H1 (cell line): ENCODE data around the gene VMO1. TPM values are rescaled to one million over a fixed set of nuclear protein-coding genes. Genes with fewer than 3 reads are reported as not detected.

Experiments
- CTCF ChIA-PET: fragments of 300-600 bp; sonication (Branson Sonifier 250); formaldehyde crosslinking; loops from one replicate; lab custom pipeline; 2021; ENCODE audit not compliant: partially characterized antibody; lab: Charles Lee
- POLR2A ChIA-PET: fragments of 300-600 bp; sonication (Branson Sonifier 250); formaldehyde crosslinking; loops from one replicate; lab custom pipeline; 2021; ENCODE audit warnings: inconsistent platforms; ENCODE audit not compliant: partially characterized antibody; lab: Charles Lee
- DNase-seq, 2 experiments: peaks; one replicate each; pipeline versions ENCODE4 v3.0.0 to v3.0.0-alpha.2; 2010 to 2022; ENCODE audit warnings: low spot score in 2 of 2, low read depth in 1 of 2, mixed read lengths in 1 of 2
- FAIRE-seq: peaks from 2 replicates; lab custom pipeline; 2011; peaks lifted over from hg19 to GRCh38; lab: Jason Lieb, UNC
- H2AFZ ChIP-seq: 2 replicates; pipeline ENCODE4 v1.8.1; 2012; ENCODE audit warnings: low read length, inconsistent platforms
- H2AK5ac ChIP-seq: 2 replicates; pipeline ENCODE4 v1.6.1; 2013; ENCODE audit warnings: low read depth, low read length
- H2BK120ac ChIP-seq: replicated peaks from 2 replicates; pipeline ENCODE3; 2013; ENCODE audit warnings: low read depth, low read length, inconsistent platforms
- H2BK12ac ChIP-seq: 2 replicates; pipeline ENCODE4 v1.6.1; 2013; ENCODE audit warnings: low read depth, low read length
- H2BK15ac ChIP-seq: 2 replicates; pipeline ENCODE4 v1.6.1; 2013; ENCODE audit warnings: low read length
- H2BK20ac ChIP-seq: 2 replicates; pipeline ENCODE4 v1.6.1; 2013; ENCODE audit warnings: low read length
- H2BK5ac ChIP-seq: 2 replicates; pipeline ENCODE4 v1.6.1; 2013; ENCODE audit warnings: low read depth, low read length
- H3K14ac ChIP-seq: 2 replicates; pipeline ENCODE4 v1.6.1; 2013; ENCODE audit warnings: inconsistent platforms; ENCODE audit not compliant: insufficient read length
- H3K18ac ChIP-seq: 2 replicates; pipeline ENCODE4 v1.6.1; 2013; ENCODE audit warnings: low read length; ENCODE audit errors: extremely low read depth
- H3K23ac ChIP-seq: 2 replicates; pipeline ENCODE4 v1.6.1; 2013; ENCODE audit warnings: inconsistent platforms; ENCODE audit not compliant: insufficient read length
- H3K23me2 ChIP-seq: 2 replicates; pipeline ENCODE4 v1.6.1; 2013; ENCODE audit warnings: low read depth, low read length
- H3K27ac ChIP-seq: 2 replicates; pipeline ENCODE4 v1.6.1; 2011; ENCODE audit warnings: low read depth, low read length, inconsistent platforms
- H3K27me3 ChIP-seq, 4 experiments: replicated peaks in 1 of 4; 1 replicate in 1 of 4; 2 replicates in 3 of 4; pipeline versions ENCODE4 v1.6.1 to v1.8.1; 2011 to 2013; ENCODE audit warnings: low read length in 3 of 4, mild to moderate bottlenecking in 3 of 4, inconsistent platforms in 2 of 4, mixed read lengths in 2 of 4, moderate library complexity in 1 of 4; ENCODE audit not compliant: control insufficient read depth in 3 of 4, insufficient read depth in 3 of 4; ENCODE audit errors: extremely low read depth in 1 of 4
- H3K36me3 ChIP-seq, 4 experiments: 2 replicates each; pipeline versions ENCODE4 v1.6.1 to v1.8.1; 2011 to 2013; ENCODE audit warnings: mild to moderate bottlenecking in 4 of 4, low read length in 3 of 4, moderate library complexity in 2 of 4, control low read depth in 1 of 4, inconsistent platforms in 1 of 4; ENCODE audit not compliant: insufficient read depth in 4 of 4, control insufficient read depth in 2 of 4
- H3K4ac ChIP-seq: replicated peaks from 2 replicates; pipeline ENCODE3; 2013; ENCODE audit warnings: low read length, low read depth, mixed read lengths, inconsistent platforms; ENCODE audit not compliant: insufficient read length
- H3K4me1 ChIP-seq, 4 experiments: replicated peaks in 1 of 4; 1 replicate in 1 of 4; 2 replicates in 3 of 4; pipeline versions ENCODE4 v1.6.1 to v1.8.1; 2011 to 2013; ENCODE audit warnings: low read length in 3 of 4, inconsistent platforms in 2 of 4, mixed read lengths in 1 of 4; ENCODE audit not compliant: insufficient read depth in 4 of 4, control insufficient read depth in 3 of 4
- H3K4me2 ChIP-seq, 2 experiments: 2 replicates each; pipeline versions ENCODE4 v1.6.1 to v1.8.1; 2011 to 2013; ENCODE audit warnings: low read depth in 2 of 2, low read length in 2 of 2, control low read depth in 1 of 2, inconsistent platforms in 1 of 2, mild to moderate bottlenecking in 1 of 2; ENCODE audit not compliant: insufficient read depth in 1 of 2
- H3K4me3 ChIP-seq, 4 experiments: fragments of 200-600, 300-600 bp in 1 of 4; sonication (generic), shearing (Covaris generic), sonication (Bioruptor Twin) in 1 of 4; 2 replicates each; pipeline versions ENCODE4 v1.5.1 to v1.8.1; 2011 to 2016; ENCODE audit warnings: low read length in 4 of 4, low read depth in 3 of 4, control low read depth in 2 of 4, inconsistent platforms in 2 of 4, mild to moderate bottlenecking in 2 of 4, mixed read lengths in 1 of 4, moderate library complexity in 1 of 4; ENCODE audit not compliant: insufficient read depth in 2 of 4; ENCODE audit errors: extremely low read depth in 1 of 4
- H3K56ac ChIP-seq: replicated peaks from 2 replicates; pipeline ENCODE3; 2013; ENCODE audit warnings: low read depth, mild to moderate bottlenecking, mixed read lengths, low read length, inconsistent platforms; ENCODE audit not compliant: insufficient read length
- H3K79me1 ChIP-seq: 2 replicates; pipeline ENCODE4 v1.6.1; 2013; ENCODE audit warnings: low read depth, low read length, control low read depth
- H3K79me2 ChIP-seq, 2 experiments: 2 replicates each; pipeline versions ENCODE4 v1.6.1 to v1.8.1; 2012 to 2013; ENCODE audit warnings: low read length in 2 of 2, mild to moderate bottlenecking in 2 of 2, inconsistent platforms in 1 of 2; ENCODE audit not compliant: insufficient read depth in 2 of 2, control insufficient read depth in 1 of 2
- H3K9ac ChIP-seq, 4 experiments: replicated peaks in 1 of 4; 1 replicate in 1 of 4; 2 replicates in 3 of 4; pipeline versions ENCODE4 v1.6.1 to v1.8.1; 2011 to 2013; ENCODE audit warnings: low read depth in 3 of 4, low read length in 3 of 4, control low read depth in 2 of 4, mild to moderate bottlenecking in 2 of 4, moderate library complexity in 2 of 4, inconsistent platforms in 1 of 4; ENCODE audit errors: extremely low read depth in 1 of 4
- H3K9me3 ChIP-seq, 2 experiments: 2 replicates each; pipeline versions ENCODE4 v1.6.1 to v1.8.1; 2012 to 2013; ENCODE audit warnings: mild to moderate bottlenecking in 2 of 2, moderate library complexity in 2 of 2, control low read depth in 1 of 2, inconsistent platforms in 1 of 2, low read depth in 1 of 2, low read length in 1 of 2, mixed read lengths in 1 of 2; ENCODE audit not compliant: insufficient read depth in 2 of 2
- H4K20me1 ChIP-seq, 2 experiments: replicated peaks in 1 of 2; 2 replicates each; pipeline versions ENCODE3 to v1.8.1; 2011 to 2013; ENCODE audit warnings: inconsistent platforms in 2 of 2, low read length in 2 of 2, mild to moderate bottlenecking in 1 of 2; ENCODE audit not compliant: insufficient read depth in 2 of 2, control insufficient read depth in 1 of 2
- H4K5ac ChIP-seq: 2 replicates; pipeline ENCODE4 v1.6.1; 2013; ENCODE audit warnings: low read length, low read depth, mixed read lengths, inconsistent platforms; ENCODE audit not compliant: insufficient read length
- H4K8ac ChIP-seq: 2 replicates; pipeline ENCODE4 v1.8.0; 2013; ENCODE audit warnings: mild to moderate bottlenecking, moderate library complexity, low read length, inconsistent platforms; ENCODE audit not compliant: insufficient read depth; ENCODE audit errors: extremely low read depth
- H4K91ac ChIP-seq: replicated peaks from 2 replicates; pipeline ENCODE3; 2013; ENCODE audit warnings: low read length, mixed read lengths, inconsistent platforms; ENCODE audit not compliant: insufficient read length
- CEBPB ChIP-seq: IDR thresholded peaks from 2 replicates; pipeline ENCODE4 v1.6.1; 2012; ENCODE audit warnings: low read depth, low read length
- CREB1 ChIP-seq: IDR thresholded peaks from 2 replicates; pipeline ENCODE4 v1.6.1; 2012; ENCODE audit warnings: inconsistent platforms
- KDM1A ChIP-seq: fragments of 200-600, 300-600 bp; sonication (generic); IDR thresholded peaks from 2 replicates; pipeline ENCODE4 v1.7.1; 2016; ENCODE audit warnings: mild to moderate bottlenecking, low read length, borderline replicate concordance
- MAFK ChIP-seq: IDR thresholded peaks from 2 replicates; pipeline ENCODE4 v1.6.1; 2012; ENCODE audit warnings: low read depth, mild to moderate bottlenecking, improper control_type of control experiment, low read length
- POLR2A ChIP-seq, 2 experiments: IDR thresholded peaks; 1 replicate in 1 of 2; 2 replicates in 1 of 2; pipeline ENCODE4 v1.6.1; 2011; ENCODE audit warnings: low read depth in 2 of 2, low read length in 2 of 2, mild to moderate bottlenecking in 2 of 2; ENCODE audit errors: control extremely low read depth in 1 of 2
- RAD21 ChIP-seq, 2 experiments: IDR thresholded peaks in 1 of 2; conservative IDR thresholded peaks in 1 of 2; 2 replicates each; pipeline ENCODE4 v1.6.1; 2011; ENCODE audit warnings: low read depth in 2 of 2, low read length in 2 of 2, improper control_type of control experiment in 1 of 2, inconsistent platforms in 1 of 2, mild to moderate bottlenecking in 1 of 2, moderate library complexity in 1 of 2
- RNF2 ChIP-seq: fragments of 200-900, 300-1000 bp; sonication (generic); IDR thresholded peaks from 2 replicates; pipeline ENCODE4 v1.7.1; 2016; ENCODE audit warnings: borderline replicate concordance, low read depth, mild to moderate bottlenecking, antibody characterized with exemption, low read length; ENCODE audit not compliant: poor library complexity, severe bottlenecking; ENCODE audit errors: missing control alignments
- SIN3A ChIP-seq, 2 experiments: IDR thresholded peaks in 1 of 2; conservative IDR thresholded peaks in 1 of 2; 2 replicates each; pipeline ENCODE4 v1.6.1; 2011 to 2012; ENCODE audit warnings: low read length in 2 of 2, improper control_type of control experiment in 1 of 2, low read depth in 1 of 2, mild to moderate bottlenecking in 1 of 2
- SP1 ChIP-seq: IDR thresholded peaks from 2 replicates; pipeline ENCODE4 v1.6.1; 2011; ENCODE audit warnings: low read depth, low read length
- WGBS, 2 experiments: shearing (Covaris generic) in 1 of 2; methylation state at CpG; one replicate each; pipeline versions ENCODE4 v1.1.6 to v1.1.7; 2013 to 2015; ENCODE audit warnings: low lambda C conversion rate in 2 of 2, mixed read lengths in 2 of 2, inconsistent platforms in 1 of 2, low coverage in 1 of 2, missing lambda C conversion rate in 1 of 2; ENCODE audit not compliant: insufficient replicate concordance in 2 of 2, insufficient coverage in 1 of 2, insufficient read length in 1 of 2; ENCODE audit errors: extremely low coverage in 1 of 2, missing lambda C conversion rate in 1 of 2; 5-methylcytosine and 5-hydroxymethylcytosine counted together
- polyA plus RNA-seq, 7 experiments: library from polyadenylated mRNA; depleted of rRNA in 3 of 7; stranded (reverse) in 5 of 7; unstranded in 2 of 7; fragments of >200 nt in 5 of 7; fragments of 200-250 nt in 2 of 7; gene quantifications; 1 replicate in 5 of 7; 2 replicates in 1 of 7; 4 replicates in 1 of 7; pipeline versions ENCODE4 v1.2.1 to v1.2.3, GENCODE V29; 2011 to 2013; ENCODE audit warnings: missing spikeins in 2 of 7, mixed read lengths in 2 of 7
- total RNA-seq: library from RNA; stranded (reverse); fragmentation: NEBNext Ultra II Directional; extraction: Animal tissue kit (Norgen Biotek cat#: 25700); gene quantifications from 2 replicates; pipeline ENCODE4 v1.2.1, GENCODE V29; 2021
- TF ChIP-seq, protein P1 (sequence below): IDR thresholded peaks from 2 replicates; pipeline ENCODE4 v1.6.1; 2012; ENCODE audit warnings: inconsistent platforms

VMO1 gene
- total and polyA plus RNA-seq, 2 of the 8 experiments (the other 6 are each of a cell fraction or from before 2014, with no cell fraction given): 0.30 TPM; not detected in 1

DNA sequence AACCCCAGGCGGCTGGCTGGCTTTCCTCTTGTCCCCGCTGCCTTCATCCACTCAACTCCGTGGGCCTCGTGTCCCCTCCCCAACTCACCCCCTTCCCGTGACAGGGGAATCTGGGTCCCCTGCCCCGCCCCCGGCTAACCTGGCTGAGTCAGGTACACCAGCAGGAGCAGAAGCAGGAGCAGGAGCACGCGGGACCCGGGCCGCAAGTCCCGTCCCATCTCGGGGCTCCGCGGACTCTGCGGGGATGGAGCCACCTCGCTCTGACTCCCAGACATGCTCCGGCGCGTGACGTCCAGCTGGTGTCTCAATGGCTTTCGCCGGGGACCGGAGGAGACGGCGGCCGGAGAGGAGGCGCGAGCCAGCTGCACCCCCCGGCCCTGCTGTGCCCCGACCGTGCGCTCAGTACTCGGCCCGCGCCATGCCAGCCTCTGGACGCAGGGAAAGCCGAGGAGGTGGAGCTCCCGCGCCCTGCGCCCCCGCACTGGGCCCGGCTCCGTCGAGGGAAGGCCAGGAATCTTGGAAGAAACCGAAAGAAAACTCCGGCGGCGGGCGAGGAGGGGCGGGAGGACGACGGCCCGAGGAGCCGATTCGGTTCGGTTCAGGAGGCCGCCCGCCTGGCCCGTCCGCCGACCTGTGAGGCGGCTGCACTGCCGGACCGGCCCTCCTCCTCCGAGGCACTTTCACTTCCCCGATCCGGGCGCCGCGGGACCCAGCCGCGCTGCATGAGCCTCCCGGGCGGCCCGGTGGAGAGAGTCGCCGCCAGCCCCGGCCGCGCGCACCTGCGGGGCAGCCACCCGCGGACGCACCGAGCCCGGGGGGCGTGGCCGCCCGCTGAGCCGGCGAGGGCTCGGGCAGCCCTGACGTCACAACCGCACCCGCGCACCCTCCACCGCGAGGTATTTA, 46.8 kb downstream of the VMO1 start, which contains the start of the genes CXCL16 and ZMYND15:
TSS of gene CXCL16 (minus strand) at position 807 of the 903 bp plus-strand sequence. CDS start at position 218, 589 bp downstream.
TSS of gene ZMYND15 (plus strand) at position 712 of the 903 bp plus-strand sequence. CDS start 716 bp downstream, outside the sequence.
- DNase-seq (peak in 1 of 2 experiments; percentile 78), FAIRE-seq (no peak)
- Histone ChIP-seq H2BK5ac (no peak within 1 kb of the TSS), H2BK15ac (no peak within 1 kb of the TSS), H3K4me2 (peak within 1 kb of the TSS; percentile 72 to 95), H2BK20ac (no peak within 1 kb of the TSS), H4K8ac (peak within 1 kb of the TSS; percentile 71), H4K5ac (no peak within 1 kb of the TSS), H3K18ac (peak within 1 kb of the TSS; percentile 60), H3K9me3 (no peaks in the 10 kb centered on the region; a peak in 1 of 4 replicates), H3K23ac (no peak within 1 kb of the TSS), H4K91ac (no peak within 1 kb of the TSS), H2AK5ac (no peak within 1 kb of the TSS), H3K27ac (no peak within 1 kb of the TSS), H3K9ac (peak within 1 kb of the TSS in 3 of 4 experiments; percentile 1 to 69 (median 2); a peak in 2 of 7 replicates), H3K23me2 (peaks cover 15% of the 10 kb centered on the region; the same call in 1 of the 2 replicates), H2AFZ (peak within 1 kb of the TSS; percentile 85), H2BK12ac (0 out of 2 replicates have a peak within 1 kb of the TSS, but pooled peaks have one; percentile 27), H3K4me3 (peak within 1 kb of the TSS; percentile 37 to 65 (median 44)), H3K79me2 (no peaks in the 10 kb centered on the region), H3K4ac (peak within 1 kb of the TSS; percentile 16), H3K36me3 (no peaks in the 10 kb centered on the region; a peak in 1 of 8 replicates), H3K14ac (no peak within 1 kb of the TSS), H3K56ac (no peak within 1 kb of the TSS), H2BK120ac (no peak within 1 kb of the TSS), H3K79me1 (no peaks in the 10 kb centered on the region), H4K20me1 (no peaks in the 10 kb centered on the region), H3K4me1 (peaks cover 0 to 10% (median 7%) of the 10 kb centered on the region in 4 experiments; a peak in 5 of 7 replicates), H3K27me3 (peaks cover 29 to 67% (median 47%) of the 10 kb centered on the region in 4 experiments)
- 2% methylated on average over 60 of the region's 100 CpGs; no CpG with 5 or more reads in 1 of the 2 experiments for WGBS, 2 experiments
- CTCF ChIA-PET: no interaction called here
- POLR2A ChIA-PET: no interaction called here
- TF ChIP-seq CEBPB (no peak), MAFK (no peak), POLR2A (IDR thresholded peaks at IDR 0.05; ENCODE audit: control extremely low read depth in 1 of 2, low read depth in 2 of 2, low read length in 2 of 2) (no peak), KDM1A (no peak), CREB1 (peak; percentile 64), SP1 (no peak), RAD21 (IDR thresholded peaks at IDR 0.05 in 1 of 2, conservative IDR thresholded peaks at IDR 0.05 in 1 of 2; ENCODE audit: low read depth in 2 of 2, low read length in 2 of 2) (no peak), RNF2 (peak; percentile 67), SIN3A (conservative IDR thresholded peaks at IDR 0.05 in 1 of 2, IDR thresholded peaks at IDR 0.05 in 1 of 2; ENCODE audit: low read depth in 1 of 2, low read length in 2 of 2) (no peak)
- TF ChIP-seq, protein P1, sequence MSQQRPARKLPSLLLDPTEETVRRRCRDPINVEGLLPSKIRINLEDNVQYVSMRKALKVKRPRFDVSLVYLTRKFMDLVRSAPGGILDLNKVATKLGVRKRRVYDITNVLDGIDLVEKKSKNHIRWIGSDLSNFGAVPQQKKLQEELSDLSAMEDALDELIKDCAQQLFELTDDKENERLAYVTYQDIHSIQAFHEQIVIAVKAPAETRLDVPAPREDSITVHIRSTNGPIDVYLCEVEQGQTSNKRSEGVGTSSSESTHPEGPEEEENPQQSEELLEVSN: peak; percentile 32; the same call in 1 of the 2 replicates
